Hippocampal formation (tissue), 2 donors: ENCODE results near the gene ADGRV1.
"Not testable (repeated sequence)": the region's sequence is repeated elsewhere in the genome, so short reads cannot be mapped to it uniquely, and the experiment has no call there.

Source experiments
- DNase-seq, 2 donors: peaks; one replicate each; lab custom pipeline; 2025; lab: John Stamatoyannopoulos, UW

Gene ADGRV1

GRCh38 chr5:90593083-90593482 is 34.5 kb downstream of the ADGRV1 start:
- not testable (repeated sequence) for DNase-seq

DNA sequence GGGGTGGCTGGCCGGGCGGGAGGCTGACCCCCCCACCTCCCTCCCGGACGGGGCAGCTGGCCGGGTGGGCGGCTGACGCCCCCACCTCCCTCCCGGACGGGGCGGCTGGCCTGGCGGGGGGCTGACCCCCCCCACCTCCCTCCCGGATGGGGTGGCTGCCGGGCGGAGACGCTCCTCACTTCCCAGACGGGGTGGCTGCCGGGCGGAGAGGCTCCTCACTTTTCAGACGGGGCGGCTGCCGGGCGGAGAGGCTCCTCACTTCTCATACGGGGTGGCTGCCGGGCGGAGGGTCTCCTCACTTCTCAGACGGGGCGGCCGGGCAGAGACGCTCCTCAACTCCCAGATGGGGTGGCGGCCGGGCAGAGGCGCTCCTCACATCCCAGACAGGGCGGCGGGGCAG is 37.2 kb downstream of the ADGRV1 start:
- not testable (repeated sequence) for DNase-seq

- no peak for DNase-seq
Observed at GRCh38 chr5:90598293-90598692, 39.7 kb downstream of the ADGRV1 start.

DNA sequence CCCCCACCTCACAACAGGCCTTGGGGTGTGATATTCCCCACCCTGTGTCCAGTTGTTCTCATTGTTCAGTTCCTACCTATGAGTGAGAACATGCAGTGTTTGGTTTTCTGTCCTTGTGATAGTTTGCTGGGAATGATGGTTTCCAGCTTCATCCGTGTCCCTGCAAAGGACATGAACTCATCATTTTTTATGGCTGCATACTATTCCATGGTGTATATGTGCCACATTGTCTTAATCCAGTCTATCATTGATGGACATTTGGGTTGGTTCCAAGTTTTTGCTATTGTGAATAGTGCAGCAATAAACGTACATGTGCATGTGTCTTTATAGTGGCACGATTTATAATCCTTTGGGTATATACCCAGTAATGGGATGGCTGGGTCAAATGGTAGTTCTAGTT is 41.7 kb downstream of the ADGRV1 start:
- DNase-seq: not testable (repeated sequence)

DNA sequence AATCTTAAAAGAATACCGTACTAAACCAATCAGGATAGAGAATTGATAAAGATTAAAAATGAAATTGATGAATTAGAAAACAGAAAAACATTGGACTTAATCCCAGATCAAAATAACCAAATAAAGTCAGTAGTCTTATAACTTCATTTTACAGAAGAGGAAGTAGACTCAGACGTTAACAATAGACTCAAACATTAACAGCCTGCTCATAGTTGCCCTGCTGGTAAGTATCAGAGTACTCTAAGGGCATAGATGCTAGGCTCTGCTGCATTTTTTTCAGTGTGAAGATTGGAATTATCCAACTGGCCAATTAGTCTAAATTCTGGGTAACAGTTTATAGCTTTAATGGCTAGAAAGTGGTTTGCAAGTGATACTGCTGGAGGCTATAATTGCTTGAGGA is 42.9 kb downstream of the ADGRV1 start:
- DNase-seq: no peak

- DNase-seq: no peak
Observed at GRCh38 chr5:90602681-90603080, 44.1 kb downstream of the ADGRV1 start.

DNA sequence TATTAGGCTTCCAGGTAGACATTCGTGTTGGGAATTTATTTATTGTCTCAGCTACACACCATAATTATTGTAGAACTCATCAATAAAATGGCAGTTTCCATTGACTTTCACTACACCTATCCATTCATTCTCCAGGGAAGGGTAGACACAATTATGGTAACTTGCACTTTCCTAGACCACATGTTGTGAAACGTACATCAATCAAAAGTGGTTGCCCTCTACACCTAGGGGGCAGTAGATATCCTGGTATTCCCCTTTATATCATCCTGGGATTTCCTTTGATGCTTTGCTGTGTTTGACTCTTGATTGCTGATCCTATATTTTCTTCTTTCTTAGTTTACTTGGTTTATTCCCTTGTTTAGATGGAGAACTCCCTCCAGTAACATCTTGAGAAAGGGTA is 47.9 kb downstream of the ADGRV1 start:
- DNase-seq: no peak

DNA sequence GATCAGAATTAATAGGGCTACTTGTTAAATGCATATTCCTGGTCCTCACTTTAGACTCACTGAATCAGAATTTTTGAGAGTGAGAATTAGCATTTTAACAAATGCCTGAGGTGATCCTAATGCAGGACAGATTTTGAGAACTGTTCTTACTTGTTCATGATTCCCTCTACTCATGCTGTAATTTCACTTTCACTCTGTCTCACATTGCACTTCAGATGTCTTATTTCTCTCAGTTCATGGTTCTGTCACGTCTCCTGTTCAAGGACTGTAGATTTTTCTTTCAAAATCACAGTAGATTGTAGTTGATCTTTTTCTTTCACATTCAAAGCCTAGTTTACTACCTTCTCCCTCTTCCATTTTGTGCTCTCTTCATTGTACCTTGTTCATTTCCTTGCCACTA is 54.3 kb downstream of the ADGRV1 start:
- no peak for DNase-seq

- DNase-seq: no peak
Observed at GRCh38 chr5:90613459-90613858, 54.9 kb downstream of the ADGRV1 start.

- DNase-seq: no peak
Observed at GRCh38 chr5:90613918-90614504, 55.4 kb downstream of the ADGRV1 start.

DNA sequence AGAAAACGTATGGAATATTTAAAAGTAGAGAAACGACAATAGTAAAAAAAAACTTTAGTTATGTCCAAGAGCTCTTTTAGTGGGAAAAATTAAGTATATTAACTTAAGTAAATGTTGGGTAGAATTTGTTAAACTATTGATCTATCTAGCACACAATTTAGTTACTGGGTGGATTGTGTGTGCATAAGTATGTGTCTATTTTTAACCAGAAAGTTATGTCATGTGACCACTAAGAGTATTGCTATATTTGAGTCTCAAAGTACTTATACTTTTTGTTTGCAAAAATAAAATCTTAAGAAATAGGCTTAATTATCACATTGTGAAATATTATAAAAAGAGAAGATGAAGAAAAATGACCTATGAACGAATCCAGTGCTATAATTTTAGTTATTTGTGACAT is 56.8 kb downstream of the ADGRV1 start:
- no peak for DNase-seq

DNA sequence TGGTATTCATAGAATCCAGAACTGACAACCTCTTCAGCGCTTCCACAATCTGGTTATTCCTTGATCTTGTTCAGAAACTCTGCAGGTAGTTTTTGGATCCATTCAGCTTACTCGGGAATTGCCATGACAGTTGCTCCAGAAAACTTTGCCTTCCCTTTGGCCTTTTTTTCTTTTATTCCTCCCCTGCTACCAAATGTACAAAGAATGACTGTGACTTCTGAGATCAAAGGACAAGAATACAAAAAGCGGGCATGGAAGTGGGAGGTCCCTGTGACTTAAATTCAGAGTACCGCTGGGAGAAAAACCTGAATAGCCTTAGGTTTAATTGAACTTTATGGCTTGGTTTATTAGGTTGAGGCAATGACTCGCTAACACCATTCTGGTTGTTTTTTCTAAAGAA is 59.5 kb downstream of the ADGRV1 start:
- DNase-seq: no peak

GRCh38 chr5:90619762-90620161 is 61.2 kb downstream of the ADGRV1 start:
- not testable (repeated sequence) for DNase-seq

GRCh38 chr5:90621848-90622247 is 63.3 kb downstream of the ADGRV1 start:
- DNase-seq: no peak

DNA sequence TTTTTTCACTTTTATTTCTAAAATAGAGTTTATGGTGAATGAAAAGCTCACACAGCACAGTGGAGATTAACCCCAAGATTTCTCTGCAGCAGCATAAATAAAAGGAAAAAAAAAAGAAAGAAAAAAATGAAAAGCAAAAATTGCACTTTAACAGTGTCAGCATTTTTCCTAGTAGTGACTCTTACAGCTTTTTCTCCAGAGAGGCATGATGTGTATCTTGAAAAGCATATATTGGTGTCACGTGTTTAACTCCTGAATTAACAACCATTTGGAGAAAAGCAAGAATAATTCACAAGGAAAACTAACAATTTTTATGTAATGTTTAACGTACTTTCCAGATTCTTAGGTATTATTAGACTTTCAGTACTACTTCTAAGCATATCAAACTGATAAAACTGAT is 67.9 kb downstream of the ADGRV1 start:
- DNase-seq: no peak

DNA sequence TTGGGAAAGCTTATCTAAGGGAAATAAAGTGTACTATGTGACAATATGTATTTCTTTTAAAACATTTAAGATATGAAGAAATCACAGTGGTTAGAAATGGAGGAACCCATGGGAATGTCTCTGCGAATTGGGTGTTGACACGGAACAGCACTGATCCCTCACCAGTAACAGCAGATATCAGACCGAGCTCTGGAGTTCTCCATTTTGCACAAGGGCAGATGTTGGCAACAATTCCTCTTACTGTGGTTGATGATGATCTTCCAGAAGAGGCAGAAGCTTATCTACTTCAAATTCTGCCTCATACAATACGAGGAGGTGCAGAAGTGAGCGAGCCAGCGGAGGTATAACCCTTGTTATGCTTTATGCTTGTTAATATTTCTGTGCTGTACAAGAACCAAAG is 69.9 kb downstream of the ADGRV1 start:
- no peak for DNase-seq

GRCh38 chr5:90632791-90633190 is 74.2 kb downstream of the ADGRV1 start:
- no peak for DNase-seq

DNA sequence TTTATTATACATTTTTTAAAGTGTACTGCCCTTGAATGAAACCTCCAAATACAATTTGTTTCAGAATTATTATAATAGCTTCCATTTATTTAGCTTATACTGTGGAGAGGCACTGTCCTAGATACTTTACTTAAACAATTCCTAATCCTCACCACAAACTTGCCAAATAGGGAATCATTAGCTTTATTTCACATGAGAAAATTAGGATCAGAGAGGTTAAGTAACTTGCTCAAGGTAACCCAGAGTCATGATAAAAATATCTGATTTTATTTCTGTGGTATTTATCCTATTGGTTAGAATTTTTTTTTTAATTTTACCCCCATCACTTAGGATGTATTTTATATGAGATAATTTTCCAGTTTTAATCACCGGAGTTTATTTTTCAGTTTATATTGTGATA is 78.4 kb downstream of the ADGRV1 start:
- no peak for DNase-seq

DNA sequence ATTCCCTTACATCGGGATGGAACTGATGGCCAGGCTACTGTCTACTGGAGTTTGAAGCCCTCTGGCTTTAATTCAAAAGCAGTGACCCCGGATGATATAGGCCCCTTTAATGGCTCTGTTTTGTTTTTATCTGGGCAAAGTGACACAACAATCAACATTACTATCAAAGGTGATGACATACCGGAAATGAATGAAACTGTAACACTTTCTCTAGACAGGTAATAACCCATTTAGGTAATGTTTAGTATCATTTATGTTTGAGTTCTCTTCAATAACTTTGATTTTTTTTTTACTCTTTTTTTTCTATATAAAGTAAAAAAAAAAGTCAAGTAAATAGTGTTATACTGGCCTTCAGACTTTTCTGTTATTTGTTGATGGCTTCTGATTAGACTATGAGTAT is 79.1 kb downstream of the ADGRV1 start:
- no peak for DNase-seq

DNA sequence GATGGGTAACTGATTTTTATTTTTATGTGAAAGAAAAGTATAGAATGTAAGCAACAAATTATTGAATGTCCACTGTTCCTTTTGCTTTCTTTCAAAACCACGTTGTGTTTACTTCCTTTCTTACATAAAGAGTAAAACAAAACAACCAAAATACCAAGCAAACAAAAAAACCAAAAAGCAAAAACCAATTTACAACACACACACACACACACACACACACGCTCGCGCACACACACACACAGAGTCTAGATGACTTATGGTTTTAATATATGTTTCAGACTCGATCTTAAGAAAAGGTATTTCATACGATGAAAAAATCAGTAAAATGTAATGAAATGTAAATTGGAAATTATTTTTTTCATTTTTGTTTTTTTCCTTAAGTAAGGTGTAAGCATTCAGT is 80.3 kb downstream of the ADGRV1 start:
- DNase-seq: no peak

DNA sequence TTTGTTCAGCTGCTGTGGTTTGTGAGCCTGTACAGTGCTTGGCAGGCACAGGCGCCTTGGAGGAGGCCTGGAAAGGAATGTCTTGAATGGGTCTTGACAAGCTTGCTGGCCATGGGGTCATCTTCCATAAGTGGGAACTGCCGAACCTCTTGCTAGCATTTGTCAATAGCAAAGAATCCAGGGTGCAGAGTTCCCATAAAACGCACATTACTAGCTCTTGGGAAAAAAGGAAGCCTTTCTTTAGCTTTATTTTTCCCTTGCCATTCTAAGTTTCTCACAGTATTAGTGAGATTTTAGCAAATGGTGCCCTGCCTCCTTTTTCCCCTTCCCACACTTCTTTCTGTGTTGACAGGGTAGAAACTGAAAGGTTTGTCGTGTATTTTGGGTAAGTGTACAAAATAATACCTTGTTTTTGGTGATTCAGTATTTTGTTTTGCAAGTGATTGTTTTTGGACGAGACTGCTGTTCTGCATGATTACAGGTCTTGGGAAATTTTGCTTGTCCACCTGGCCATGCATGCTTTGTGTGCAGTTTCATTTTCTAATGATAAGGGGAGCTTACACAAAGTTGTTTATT is 82.0 kb downstream of the ADGRV1 start:
- peak in 1 of 2 donors; percentile 49 for DNase-seq

- DNase-seq: no peak
Observed at GRCh38 chr5:90641528-90641927, 82.9 kb downstream of the ADGRV1 start.

DNA sequence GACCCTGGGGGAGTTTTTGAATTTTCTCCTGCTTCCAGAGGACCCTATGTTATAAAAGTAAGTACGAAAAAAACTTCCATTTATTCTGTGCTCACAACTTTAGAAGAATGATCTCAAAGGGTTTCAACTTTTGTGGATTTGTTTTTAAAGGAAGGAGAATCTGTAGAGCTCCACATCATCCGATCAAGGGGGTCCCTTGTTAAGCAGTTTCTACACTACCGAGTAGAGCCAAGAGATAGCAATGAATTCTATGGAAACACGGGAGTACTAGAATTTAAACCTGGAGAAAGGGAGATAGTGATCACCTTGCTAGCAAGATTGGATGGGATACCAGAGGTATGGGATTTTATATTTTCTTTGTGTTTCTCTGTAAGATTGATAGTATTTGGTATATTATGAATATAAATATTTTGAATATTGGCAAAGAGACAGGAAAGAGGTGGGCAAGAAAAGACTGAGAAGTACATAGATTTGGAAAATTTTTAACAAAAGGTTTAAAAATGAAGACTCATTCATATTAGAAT is 84.2 kb downstream of the ADGRV1 start:
- no peak for DNase-seq

- no peak for DNase-seq
Observed at GRCh38 chr5:90644132-90644531, 85.5 kb downstream of the ADGRV1 start.
